CD4-positive, alpha-beta T cell treated with Interleukin-4 for 1 hour (primary cell): ENCODE data around the gene CEMIP2.
A peak's percentile ranks its signal among the peaks of the same experiment; 100 is the strongest.
"Not testable (repeated sequence)": the region's sequence is repeated elsewhere in the genome, so short reads cannot be mapped to it uniquely, and the experiment has no call there.

Experiments used
- DNase-seq, 2 donors: peaks; one replicate each; pipeline ENCODE4 v3.0.0-alpha.2; 2020 to 2022

The CEMIP2 gene

GRCh38 chr9:71706176-71706575, 62.1 kb downstream of the CEMIP2 start:
- no peak for DNase-seq

GRCh38 chr9:71704796-71705195, 63.5 kb downstream of the CEMIP2 start:
- DNase-seq, result no peak

GRCh38 chr9:71703172-71703872, 65.0 kb downstream of the CEMIP2 start:
- no peak for DNase-seq

- DNase-seq, result no peak
Measured at GRCh38 chr9:71697882-71698281, 70.4 kb downstream of the CEMIP2 start.

GRCh38 chr9:71694332-71694731, 74.0 kb downstream of the CEMIP2 start:
- no peak for DNase-seq

GRCh38 chr9:71693607-71694006, 74.7 kb downstream of the CEMIP2 start:
- DNase-seq, result no peak

GRCh38 chr9:71692337-71692736, 76.0 kb downstream of the CEMIP2 start:
- DNase-seq, result no peak

GRCh38 chr9:71691576-71691975, 76.7 kb downstream of the CEMIP2 start:
- not testable (repeated sequence) for DNase-seq

- no peak for DNase-seq
Measured at GRCh38 chr9:71690689-71691435, 77.5 kb downstream of the CEMIP2 start.

GRCh38 chr9:71690063-71690688, 78.1 kb downstream of the CEMIP2 start:
- DNase-seq, result no peak

GRCh38 chr9:71687676-71688075, 80.6 kb downstream of the CEMIP2 start:
- DNase-seq, result no peak

GRCh38 chr9:71685988-71686387, 82.3 kb downstream of the CEMIP2 start:
- no peak for DNase-seq

GRCh38 chr9:71685394-71685793, 82.9 kb downstream of the CEMIP2 start:
- peak; percentile 35 to 70 for DNase-seq

GRCh38 chr9:71684566-71684965, 83.7 kb downstream of the CEMIP2 start:
- no peak for DNase-seq

- DNase-seq, result peak in 1 of 2 donors; percentile 46
Measured at GRCh38 chr9:71683598-71684235, 84.6 kb downstream of the CEMIP2 start.

GRCh38 chr9:71681708-71682272, 86.5 kb downstream of the CEMIP2 start:
- DNase-seq, result no peak

GRCh38 chr9:71681104-71681707, 87.1 kb downstream of the CEMIP2 start:
- no peak for DNase-seq

- DNase-seq, result no peak
Measured at GRCh38 chr9:71680189-71680980, 87.9 kb downstream of the CEMIP2 start.

- no peak for DNase-seq
Measured at GRCh38 chr9:71678999-71679398, 89.3 kb downstream of the CEMIP2 start.

GRCh38 chr9:71677209-71677608, 91.1 kb downstream of the CEMIP2 start:
- DNase-seq, result no peak

GRCh38 chr9:71676460-71676859, 91.9 kb downstream of the CEMIP2 start:
- DNase-seq, result no peak

- no peak for DNase-seq
Measured at GRCh38 chr9:71675857-71676165, 92.5 kb downstream of the CEMIP2 start.
